Esophagus squamous epithelium (tissue), 4 donors: ENCODE measurements around the gene MTA3.

Experiments
- POLR2A ChIP-seq, 4 donors: fragments of 450-650 bp; IDR thresholded peaks; one replicate each; pipeline ENCODE4 v1.6.1; 2017; ENCODE audit warnings: antibody characterized with exemption in 4 of 4, mild to moderate bottlenecking in 4 of 4, moderate library complexity in 3 of 4
- TF ChIP-seq, protein P1 (sequence below), 6 experiments: fragments of 450-650 bp in 4 of 6; fragments of 200-600 bp in 2 of 6; sonication (generic) in 2 of 6; IDR thresholded peaks; one replicate each; pipeline ENCODE4 v1.5.1; 2016 to 2019; ENCODE audit warnings: antibody characterized with exemption in 6 of 6, mild to moderate bottlenecking in 4 of 6, moderate library complexity in 4 of 6

GRCh38 chr2:42713920-42714319 is 145.5 kb downstream of the MTA3 start:
- TF ChIP-seq, protein P1, sequence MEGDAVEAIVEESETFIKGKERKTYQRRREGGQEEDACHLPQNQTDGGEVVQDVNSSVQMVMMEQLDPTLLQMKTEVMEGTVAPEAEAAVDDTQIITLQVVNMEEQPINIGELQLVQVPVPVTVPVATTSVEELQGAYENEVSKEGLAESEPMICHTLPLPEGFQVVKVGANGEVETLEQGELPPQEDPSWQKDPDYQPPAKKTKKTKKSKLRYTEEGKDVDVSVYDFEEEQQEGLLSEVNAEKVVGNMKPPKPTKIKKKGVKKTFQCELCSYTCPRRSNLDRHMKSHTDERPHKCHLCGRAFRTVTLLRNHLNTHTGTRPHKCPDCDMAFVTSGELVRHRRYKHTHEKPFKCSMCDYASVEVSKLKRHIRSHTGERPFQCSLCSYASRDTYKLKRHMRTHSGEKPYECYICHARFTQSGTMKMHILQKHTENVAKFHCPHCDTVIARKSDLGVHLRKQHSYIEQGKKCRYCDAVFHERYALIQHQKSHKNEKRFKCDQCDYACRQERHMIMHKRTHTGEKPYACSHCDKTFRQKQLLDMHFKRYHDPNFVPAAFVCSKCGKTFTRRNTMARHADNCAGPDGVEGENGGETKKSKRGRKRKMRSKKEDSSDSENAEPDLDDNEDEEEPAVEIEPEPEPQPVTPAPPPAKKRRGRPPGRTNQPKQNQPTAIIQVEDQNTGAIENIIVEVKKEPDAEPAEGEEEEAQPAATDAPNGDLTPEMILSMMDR (IDR thresholded peaks at IDR 0.05) = no peak
- TF ChIP-seq POLR2A (IDR thresholded peaks at IDR 0.05) = no peak
